Subcutaneous adipose tissue (tissue), 4 donors: Measurements from ENCODE around the gene FA2H. TPM values are rescaled to one million over a fixed set of nuclear protein-coding genes. Genes with fewer than 3 reads are reported as not detected.

Experiments
- CTCF ChIP-seq: fragments of 450-650 bp; IDR thresholded peaks from one replicate; pipeline ENCODE4 v1.5.1; 2016; ENCODE audit warnings: low read depth, mild to moderate bottlenecking, control low read depth, antibody characterized with exemption, moderate library complexity
- total RNA-seq, 4 donors: library from RNA; depleted of rRNA; stranded (reverse); fragments of >200 nt; gene quantifications; one replicate each; pipeline ENCODE4 v1.1.0, GENCODE V29; 2016

Gene FA2H
- total RNA-seq, 4 donors from 2014 or later, result not detected

DNA sequence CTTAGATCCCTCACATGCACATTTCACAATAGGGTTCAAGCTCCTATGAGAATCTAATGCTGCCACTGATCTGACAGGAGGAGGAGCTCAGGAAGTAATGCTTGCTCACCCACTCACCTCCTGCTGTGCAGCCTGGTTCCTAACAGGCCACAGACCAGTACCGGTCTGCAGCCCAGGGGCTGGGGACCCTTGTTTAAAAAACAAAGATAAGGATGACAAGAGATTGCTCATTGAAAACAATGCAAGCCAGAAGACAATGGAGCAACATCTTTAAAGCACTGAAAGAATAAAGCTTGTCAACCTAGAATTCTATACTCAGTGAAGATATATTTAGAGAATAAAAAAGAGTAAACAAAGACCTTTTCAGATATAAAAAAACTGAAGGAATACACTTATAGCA, 22.8 kb upstream of the FA2H start:
- no peak for TF ChIP-seq CTCF

- TF ChIP-seq CTCF, result no peak
Measured at GRCh38 chr16:74795104-74795503, 20.5 kb upstream of the FA2H start.

DNA sequence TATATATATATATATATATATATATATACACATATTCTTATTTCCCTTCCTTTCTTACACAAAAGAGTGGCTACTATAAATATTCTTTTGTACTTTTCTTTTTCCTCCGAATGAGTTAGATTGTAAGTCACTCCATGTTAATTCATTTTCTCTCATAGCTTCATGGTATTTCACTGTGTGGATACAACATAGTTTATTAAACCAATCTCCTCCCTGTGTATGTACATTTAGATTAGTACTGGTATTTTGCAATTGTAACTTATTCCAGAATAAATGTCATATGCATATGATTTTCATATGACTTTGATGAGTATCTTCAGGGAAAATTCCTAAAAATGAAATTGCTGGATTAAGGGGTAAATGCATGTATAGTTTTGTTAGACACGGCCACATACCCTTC, 20.0 kb upstream of the FA2H start:
- no peak for TF ChIP-seq CTCF

DNA sequence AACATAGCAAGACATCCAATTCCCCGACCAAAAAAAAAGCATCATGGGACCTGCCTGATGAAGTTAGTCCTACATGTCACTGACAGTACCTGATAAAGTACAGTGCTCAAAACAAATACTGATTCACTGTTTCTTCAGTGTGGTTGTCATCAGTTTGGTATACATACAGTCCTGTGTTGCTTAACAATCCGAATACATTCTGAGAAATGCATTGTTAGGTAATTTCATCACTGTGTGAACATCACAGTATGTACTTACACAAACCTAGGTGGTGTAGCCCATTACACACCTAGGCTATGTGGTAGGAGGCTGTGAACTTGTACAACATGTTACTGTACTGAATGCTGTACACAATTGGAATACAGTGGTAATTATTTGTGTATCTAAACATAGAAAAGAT, 19.0 kb upstream of the FA2H start:
- TF ChIP-seq CTCF, result no peak

- TF ChIP-seq CTCF, result no peak
Measured at GRCh38 chr16:74792225-74792624, 17.6 kb upstream of the FA2H start.

GRCh38 chr16:74788108-74788507, 13.5 kb upstream of the FA2H start:
- TF ChIP-seq CTCF, result no peak

DNA sequence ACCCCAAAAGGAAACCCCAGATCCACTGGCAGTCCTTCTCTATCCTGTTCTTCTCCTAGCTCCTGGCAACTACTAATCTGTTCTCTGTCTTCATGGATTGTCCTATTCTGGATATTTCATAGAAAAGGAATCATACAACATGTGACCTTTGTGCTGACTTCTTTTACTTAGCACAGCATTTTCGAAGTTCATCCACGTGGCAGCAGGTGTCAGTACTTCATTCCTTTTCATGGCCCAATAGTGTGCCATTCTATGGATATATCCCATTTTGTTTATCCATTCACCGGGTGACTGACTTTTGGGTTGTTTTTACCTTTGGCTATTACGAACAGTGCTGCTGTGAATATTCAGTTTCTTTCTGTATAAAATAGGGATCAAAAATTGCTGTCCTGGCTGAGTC, 10.4 kb upstream of the FA2H start:
- no peak for TF ChIP-seq CTCF

- TF ChIP-seq CTCF, result no peak
Measured at GRCh38 chr16:74778646-74779045, 4.0 kb upstream of the FA2H start.
